A673 (cell line): ENCODE results near the gene C20orf204. TPM values are rescaled to one million over a fixed set of nuclear protein-coding genes. Genes with fewer than 3 reads are reported as not detected.

Experiments
- BruUV-seq: library from RNA; stranded (reverse); fragments of 400-500 nt; replicated peaks from 2 replicates; lab custom pipeline; 2021; lab: Mats Ljungman, UMichigan
- CTCF ChIA-PET: fragments of 300-600 bp; sonication (Branson Sonifier 250); formaldehyde crosslinking; loops from one replicate; lab custom pipeline; 2022; ENCODE audit warnings: antibody characterized with exemption; lab: Charles Lee
- POLR2A ChIA-PET: fragments of 300-600 bp; sonication (Branson Sonifier 250); formaldehyde crosslinking; loops from one replicate; lab custom pipeline; 2022; ENCODE audit warnings: antibody characterized with exemption; ENCODE audit not compliant: low non-redundant PET; lab: Charles Lee
- DNase-seq: peaks from one replicate; pipeline ENCODE4 v3.0.0-alpha.2; 2015; ENCODE audit warnings: low spot score
- H3K27ac ChIP-seq: fragments of 200-600 bp; sonication (generic); 2 replicates; pipeline ENCODE4 v1.5.1; 2016; ENCODE audit warnings: mixed run types, low read depth, mild to moderate bottlenecking, mixed read lengths, antibody characterized with exemption, low read length; ENCODE audit not compliant: poor library complexity, severe bottlenecking
- H3K27me3 ChIP-seq: fragments of 200-600 bp; sonication (generic); replicated peaks from 2 replicates; pipeline ENCODE4 v1.6.1; 2017; ENCODE audit warnings: mixed run types, low read depth, mild to moderate bottlenecking, mixed read lengths, antibody characterized with exemption, low read length; ENCODE audit not compliant: insufficient read depth, poor library complexity
- H3K36me3 ChIP-seq: fragments of 200-600 bp; sonication (generic); 2 replicates; pipeline ENCODE4 v1.6.1; 2016; ENCODE audit warnings: mixed run types, mild to moderate bottlenecking, mixed read lengths, antibody characterized with exemption, low read length; ENCODE audit not compliant: insufficient read depth, poor library complexity, severe bottlenecking
- H3K4me1 ChIP-seq: fragments of 200-600 bp; sonication (generic); 2 replicates; pipeline ENCODE4 v1.6.1; 2017; ENCODE audit warnings: mixed run types, mild to moderate bottlenecking, mixed read lengths, antibody characterized with exemption, low read length; ENCODE audit not compliant: insufficient read depth, poor library complexity, severe bottlenecking
- H3K4me3 ChIP-seq: fragments of 200-600 bp; sonication (generic); 2 replicates; pipeline ENCODE4 v1.5.1; 2016; ENCODE audit warnings: low read depth, mixed run types, mild to moderate bottlenecking, mixed read lengths, low read length; ENCODE audit not compliant: poor library complexity, severe bottlenecking
- H3K9me3 ChIP-seq: fragments of 200-600 bp; sonication (generic); 2 replicates; pipeline ENCODE4 v1.6.1; 2016; ENCODE audit warnings: mixed run types, low read depth, mild to moderate bottlenecking, mixed read lengths, antibody characterized with exemption, low read length; ENCODE audit not compliant: poor library complexity, severe bottlenecking
- CTCF ChIP-seq: fragments of 300-800, 200-600 bp; sonication (generic); conservative IDR thresholded peaks from 2 replicates; pipeline ENCODE4 v1.5.1; 2017; ENCODE audit warnings: low read depth, mild to moderate bottlenecking, antibody characterized with exemption, low read length, moderate library complexity, mixed read lengths
- EZH2 ChIP-seq: fragments of 200-600 bp; sonication (generic); IDR thresholded peaks from 2 replicates; pipeline ENCODE4 v1.6.1; 2017; ENCODE audit warnings: borderline replicate concordance, low read depth, mild to moderate bottlenecking, mixed read lengths, antibody characterized with exemption, low read length; ENCODE audit not compliant: poor library complexity, severe bottlenecking
- intact Hi-C: fragments of 100-400 bp; cut with micrococcal nuclease; formaldehyde crosslinking; loops from one replicate; pipeline ENCODE4 v1.10.0; 2022; ENCODE audit not compliant: unreplicated experiment
- total RNA-seq: library from RNA; stranded (reverse); gene quantifications from 2 replicates; pipeline ENCODE4 v1.2.3, GENCODE V29; 2021

C20orf204 gene
- total RNA-seq, 1 experiment from 2014 or later: 2.5 TPM

- intact Hi-C loops: no loop called here
- no peak for DNase-seq
- ChIA-PET CTCF (no interaction called here), POLR2A (no interaction called here)
- no peaks in the 10 kb centered on the region for H3K9me3 ChIP-seq
- TF ChIP-seq EZH2: no peak
- no TSS peak for BruUV-seq
- H3K27me3 ChIP-seq: no peaks in the 10 kb centered on the region
- no peak overlapping the region for H3K27ac ChIP-seq
- H3K4me1 ChIP-seq: no peaks in the 10 kb centered on the region
- peaks cover 43% of the 10 kb centered on the region for H3K36me3 ChIP-seq
- no peak overlapping the region for H3K4me3 ChIP-seq
These were observed 29.1 kb upstream of the C20orf204 start for GRCh38 chr20:64006902-64007301.

GRCh38 chr20:64009811-64010387 is 26.1 kb upstream of the C20orf204 start:
- POLR2A ChIA-PET: no interaction called here
- peaks cover 47% of the 10 kb centered on the region for H3K36me3 ChIP-seq

GRCh38 chr20:64010711-64011237 is 25.2 kb upstream of the C20orf204 start:
- CTCF ChIA-PET: no interaction called here
- peaks cover 42% of the 10 kb centered on the region for H3K36me3 ChIP-seq

More at GRCh38 chr20:64009811-64010387, 26.1 kb upstream of the C20orf204 start:
- H3K27me3 ChIP-seq: no peaks in the 10 kb centered on the region
- intact Hi-C loops: no loop called here
- H3K4me3 ChIP-seq: no peak overlapping the region
- CTCF ChIA-PET: no interaction called here
- H3K9me3 ChIP-seq: no peaks in the 10 kb centered on the region
- no peaks in the 10 kb centered on the region for H3K4me1 ChIP-seq
- no peak for TF ChIP-seq EZH2
- no peak for TF ChIP-seq CTCF
- no peak for DNase-seq
- H3K27ac ChIP-seq: no peak overlapping the region
- no TSS peak for BruUV-seq

More at GRCh38 chr20:64010711-64011237, 25.2 kb upstream of the C20orf204 start:
- TF ChIP-seq EZH2 (no peak), CTCF (no peak)
- Histone ChIP-seq H3K4me1 (no peaks in the 10 kb centered on the region), H3K4me3 (no peak overlapping the region), H3K27me3 (no peaks in the 10 kb centered on the region), H3K9me3 (no peaks in the 10 kb centered on the region), H3K27ac (no peak overlapping the region)
- no TSS peak for BruUV-seq
- intact Hi-C loops: no loop called here
- DNase-seq: no peak
- POLR2A ChIA-PET: no interaction called here
